ENCODE measurements around the gene NT5C2.

GRCh38 chr10:103198648-103199047 is 5.6 kb upstream of the NT5C2 start:
- TF ChIP-seq, protein P1, sequence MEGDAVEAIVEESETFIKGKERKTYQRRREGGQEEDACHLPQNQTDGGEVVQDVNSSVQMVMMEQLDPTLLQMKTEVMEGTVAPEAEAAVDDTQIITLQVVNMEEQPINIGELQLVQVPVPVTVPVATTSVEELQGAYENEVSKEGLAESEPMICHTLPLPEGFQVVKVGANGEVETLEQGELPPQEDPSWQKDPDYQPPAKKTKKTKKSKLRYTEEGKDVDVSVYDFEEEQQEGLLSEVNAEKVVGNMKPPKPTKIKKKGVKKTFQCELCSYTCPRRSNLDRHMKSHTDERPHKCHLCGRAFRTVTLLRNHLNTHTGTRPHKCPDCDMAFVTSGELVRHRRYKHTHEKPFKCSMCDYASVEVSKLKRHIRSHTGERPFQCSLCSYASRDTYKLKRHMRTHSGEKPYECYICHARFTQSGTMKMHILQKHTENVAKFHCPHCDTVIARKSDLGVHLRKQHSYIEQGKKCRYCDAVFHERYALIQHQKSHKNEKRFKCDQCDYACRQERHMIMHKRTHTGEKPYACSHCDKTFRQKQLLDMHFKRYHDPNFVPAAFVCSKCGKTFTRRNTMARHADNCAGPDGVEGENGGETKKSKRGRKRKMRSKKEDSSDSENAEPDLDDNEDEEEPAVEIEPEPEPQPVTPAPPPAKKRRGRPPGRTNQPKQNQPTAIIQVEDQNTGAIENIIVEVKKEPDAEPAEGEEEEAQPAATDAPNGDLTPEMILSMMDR (conservative IDR thresholded peaks at IDR 0.05; ENCODE audit: low read depth, low read length) = no peak
- TF ChIP-seq ELK1 (IDR thresholded peaks at IDR 0.05; ENCODE audit: borderline replicate concordance, low read depth, low read length) = no peak
- no peak for TF ChIP-seq RAD21 (IDR thresholded peaks at IDR 0.05; ENCODE audit: low read length)

Measured in IMR-90 (cell line).